Fibroblast of lung (primary cell): ENCODE data around the gene SPEF1.

ENCODE experiments used
- EZH2 ChIP-seq: IDR thresholded peaks from 2 replicates; pipeline ENCODE4 v1.5.1; 2012; ENCODE audit warnings: low read length, control low read depth, mild to moderate bottlenecking; ENCODE audit errors: missing control alignments
- TF ChIP-seq, protein P1 (sequence below), 2 donors: IDR thresholded peaks in 1 of 2; conservative IDR thresholded peaks in 1 of 2; 1 replicate in 1 of 2; 2 replicates in 1 of 2; pipeline ENCODE4 v1.5.1; 2011 to 2012; ENCODE audit warnings: low read length in 2 of 2, control low read depth in 1 of 2, inconsistent platforms in 1 of 2, low read depth in 1 of 2, mild to moderate bottlenecking in 1 of 2

DNA sequence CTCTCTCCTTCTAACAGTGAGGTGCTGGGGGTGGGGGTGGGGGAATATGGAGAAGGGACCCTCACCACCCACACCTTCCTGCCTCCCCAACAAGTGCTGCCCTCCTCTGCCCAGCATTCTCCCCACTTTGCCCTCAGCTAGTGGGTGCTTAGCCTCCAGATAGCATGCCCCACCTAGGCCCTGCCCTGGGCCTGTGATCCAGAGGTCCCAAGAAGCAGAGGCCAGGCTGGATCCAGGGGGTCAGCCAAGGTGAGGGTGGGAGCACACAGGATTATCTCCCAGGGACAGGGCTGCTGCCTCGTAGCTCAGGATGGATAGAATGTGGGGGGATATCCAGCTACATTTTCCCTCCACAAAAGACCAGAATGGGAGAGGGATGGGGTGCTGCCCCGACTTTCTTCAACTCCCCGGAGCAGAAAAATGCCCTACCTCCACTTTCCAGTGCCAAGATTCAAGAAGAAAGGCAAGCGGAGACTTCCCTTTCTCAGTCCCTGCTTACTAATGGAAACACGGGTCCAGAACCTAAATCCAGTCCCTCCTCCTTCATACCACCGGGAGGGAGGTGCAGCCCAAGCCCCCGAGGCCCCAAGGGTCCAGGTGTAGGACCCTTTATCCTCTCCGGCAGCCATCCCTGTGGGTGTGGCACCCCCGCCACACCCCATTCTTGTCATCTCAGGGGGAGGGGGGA is 14.7 kb downstream of the SPEF1 start:
- TF ChIP-seq EZH2, result no peak
- TF ChIP-seq, protein P1, sequence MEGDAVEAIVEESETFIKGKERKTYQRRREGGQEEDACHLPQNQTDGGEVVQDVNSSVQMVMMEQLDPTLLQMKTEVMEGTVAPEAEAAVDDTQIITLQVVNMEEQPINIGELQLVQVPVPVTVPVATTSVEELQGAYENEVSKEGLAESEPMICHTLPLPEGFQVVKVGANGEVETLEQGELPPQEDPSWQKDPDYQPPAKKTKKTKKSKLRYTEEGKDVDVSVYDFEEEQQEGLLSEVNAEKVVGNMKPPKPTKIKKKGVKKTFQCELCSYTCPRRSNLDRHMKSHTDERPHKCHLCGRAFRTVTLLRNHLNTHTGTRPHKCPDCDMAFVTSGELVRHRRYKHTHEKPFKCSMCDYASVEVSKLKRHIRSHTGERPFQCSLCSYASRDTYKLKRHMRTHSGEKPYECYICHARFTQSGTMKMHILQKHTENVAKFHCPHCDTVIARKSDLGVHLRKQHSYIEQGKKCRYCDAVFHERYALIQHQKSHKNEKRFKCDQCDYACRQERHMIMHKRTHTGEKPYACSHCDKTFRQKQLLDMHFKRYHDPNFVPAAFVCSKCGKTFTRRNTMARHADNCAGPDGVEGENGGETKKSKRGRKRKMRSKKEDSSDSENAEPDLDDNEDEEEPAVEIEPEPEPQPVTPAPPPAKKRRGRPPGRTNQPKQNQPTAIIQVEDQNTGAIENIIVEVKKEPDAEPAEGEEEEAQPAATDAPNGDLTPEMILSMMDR (conservative IDR thresholded peaks at IDR 0.05 in 1 of 2, IDR thresholded peaks at IDR 0.05 in 1 of 2; ENCODE audit: low read depth in 1 of 2, low read length in 2 of 2), result no peak
